GM12878 (cell line): ENCODE measurements around the gene LCLAT1. TPM values are rescaled to one million over a fixed set of nuclear protein-coding genes. Genes with fewer than 3 reads are reported as not detected.

Experiments
- ATAC-seq: fragments of 200-7000 bp; cut with Tn5 transposase; 3 replicates; pipeline ENCODE4 v1.9.1; 2020; ENCODE audit warnings: mild to moderate bottlenecking, moderate library complexity
- BruUV-seq: library from RNA; stranded (reverse); fragments of 400-500 nt; replicated peaks from 2 replicates; lab custom pipeline; 2021; lab: Mats Ljungman, UMichigan
- CTCF ChIA-PET: fragments of 300-600 bp; sonication (Branson Sonifier 250); formaldehyde crosslinking; extraction: SDS; loops from one replicate; lab custom pipeline; 2021; ENCODE audit warnings: inconsistent platforms; lab: Yijun Ruan, JAX
- POLR2A ChIA-PET: fragments of 350-600 bp; formaldehyde crosslinking; extraction: SDS; loops from one replicate; lab custom pipeline; 2021; ENCODE audit warnings: inconsistent platforms; lab: Charles Lee
- RAD21 ChIA-PET: fragments of 300-600 bp; sonication (Branson Sonifier 250); formaldehyde crosslinking; loops from one replicate; lab custom pipeline; 2023; ENCODE audit warnings: antibody characterized with exemption; ENCODE audit not compliant: unreplicated experiment; lab: Charles Lee
- SMC1A ChIA-PET: fragments of 300-600 bp; sonication (Branson Sonifier 250); formaldehyde crosslinking; loops from one replicate; lab custom pipeline; 2023; ENCODE audit not compliant: unreplicated experiment, uncharacterized antibody; lab: Charles Lee
- DNase-seq: peaks from one replicate; pipeline ENCODE4 v3.0.0-alpha.2; 2011; ENCODE audit warnings: low read depth, low spot score
- FAIRE-seq: peaks from 3 replicates; lab custom pipeline; 2011; peaks lifted over from hg19 to GRCh38; lab: Jason Lieb, UNC
- H2AFZ ChIP-seq: 2 replicates; pipeline ENCODE4 v1.6.0; 2011; ENCODE audit warnings: low read depth, low read length, control low read depth; ENCODE audit not compliant: control insufficient read depth
- H3K27ac ChIP-seq: 2 replicates; pipeline ENCODE4 v1.5.1; 2011; ENCODE audit warnings: control low read depth; ENCODE audit not compliant: control insufficient read depth, insufficient read depth
- H3K27me3 ChIP-seq, 2 experiments: replicated peaks in 1 of 2; 2 replicates each; pipeline versions ENCODE4 v1.6.0 to v1.6.1; 2011; ENCODE audit warnings: low read length in 1 of 2; ENCODE audit not compliant: control insufficient read depth in 2 of 2, insufficient read depth in 2 of 2
- H3K36me3 ChIP-seq, 2 experiments: 2 replicates each; pipeline ENCODE4 v1.5.1; 2011; ENCODE audit warnings: low read length in 1 of 2; ENCODE audit not compliant: control insufficient read depth in 2 of 2, insufficient read depth in 2 of 2
- H3K4me1 ChIP-seq: 2 replicates; pipeline ENCODE4 v1.6.1; 2011; ENCODE audit warnings: mild to moderate bottlenecking, low read length, moderate library complexity, mixed read lengths; ENCODE audit not compliant: control insufficient read depth, insufficient read depth
- H3K4me2 ChIP-seq: 2 replicates; pipeline ENCODE4 v1.6.0; 2011; ENCODE audit warnings: control low read depth; ENCODE audit not compliant: control insufficient read depth, insufficient read depth
- H3K4me3 ChIP-seq: fragments of 200-600 bp; sonication (generic); 2 replicates; pipeline ENCODE4 v1.5.1; 2016
- H3K79me2 ChIP-seq: 2 replicates; pipeline ENCODE4 v1.6.0; 2011; ENCODE audit warnings: low read length; ENCODE audit not compliant: control insufficient read depth, insufficient read depth
- H3K9ac ChIP-seq: 2 replicates; pipeline ENCODE4 v1.8.0; 2011; ENCODE audit warnings: low read length, control low read depth, mixed read lengths; ENCODE audit not compliant: control insufficient read depth, insufficient read depth
- H3K9me3 ChIP-seq: replicated peaks from 3 replicates; pipeline ENCODE4 v1.5.1; 2011; ENCODE audit warnings: mild to moderate bottlenecking, low read length; ENCODE audit not compliant: control insufficient read depth, insufficient read depth
- H4K20me1 ChIP-seq: 2 replicates; pipeline ENCODE4 v1.6.0; 2011; ENCODE audit not compliant: control insufficient read depth, insufficient read depth
- ASH2L ChIP-seq: fragments of 300-600, 200-600 bp; sonication (generic); IDR thresholded peaks from 2 replicates; pipeline ENCODE4 v1.6.1; 2017; ENCODE audit warnings: low read depth, mild to moderate bottlenecking, borderline replicate concordance
- BCLAF1 ChIP-seq: fragments of 450-650 bp; IDR thresholded peaks from 2 replicates; pipeline ENCODE4 v1.6.1; 2017; ENCODE audit warnings: antibody characterized with exemption, mild to moderate bottlenecking, moderate library complexity
- CBX5 ChIP-seq: sonication (generic); IDR thresholded peaks from 2 replicates; pipeline ENCODE4 v1.6.1; 2016; ENCODE audit warnings: low read depth, moderate library complexity, mild to moderate bottlenecking, inconsistent platforms
- CEBPB ChIP-seq, 2 experiments: fragments of 150-350 bp in 1 of 2; IDR thresholded peaks; 2 replicates each; pipeline ENCODE4 v1.6.1; 2012 to 2014; ENCODE audit warnings: low read depth in 2 of 2, low read length in 2 of 2, borderline replicate concordance in 1 of 2, inconsistent platforms in 1 of 2
- NFIC ChIP-seq: IDR thresholded peaks from 2 replicates; pipeline ENCODE4 v1.6.1; 2012; ENCODE audit warnings: low read depth, mild to moderate bottlenecking, inconsistent platforms, low read length, moderate library complexity
- SMAD1 ChIP-seq: fragments of 450-650 bp; IDR thresholded peaks from 2 replicates; pipeline ENCODE4 v1.6.1; 2018; ENCODE audit warnings: mild to moderate bottlenecking, low read depth; ENCODE audit not compliant: partially characterized antibody
- SMARCA5 ChIP-seq: fragments of 450-650 bp; IDR thresholded peaks from 2 replicates; pipeline ENCODE4 v1.6.1; 2017; ENCODE audit warnings: mild to moderate bottlenecking
- SREBF1 ChIP-seq: IDR thresholded peaks from 2 replicates; pipeline ENCODE4 v1.6.1; 2012; ENCODE audit warnings: mild to moderate bottlenecking, low read length
- STAT1 ChIP-seq: fragments of 450-650 bp; conservative IDR thresholded peaks from 2 replicates; pipeline ENCODE4 v1.6.1; 2014; ENCODE audit warnings: antibody characterized with exemption, mild to moderate bottlenecking
- SUPT20H ChIP-seq: IDR thresholded peaks from 2 replicates; pipeline ENCODE4 v1.6.1; 2011; ENCODE audit warnings: low read depth, mild to moderate bottlenecking, low read length, moderate library complexity, borderline replicate concordance; ENCODE audit not compliant: control insufficient read depth
- WRNIP1 ChIP-seq: IDR thresholded peaks from 2 replicates; pipeline ENCODE4 v1.6.1; 2011; ENCODE audit warnings: low read depth, low read length, improper control_type of control experiment, borderline replicate concordance
- ZNF592 ChIP-seq: fragments of 450-650 bp; IDR thresholded peaks from 2 replicates; pipeline ENCODE4 v1.6.1; 2017; ENCODE audit warnings: mild to moderate bottlenecking, moderate library complexity
- ZNF622 ChIP-seq: fragments of 450-650 bp; IDR thresholded peaks from 2 replicates; pipeline ENCODE4 v1.6.1; 2017; ENCODE audit warnings: mild to moderate bottlenecking, inconsistent platforms
- ZSCAN29 ChIP-seq: fragments of 450-650 bp; IDR thresholded peaks from 2 replicates; pipeline ENCODE4 v1.6.1; 2017; ENCODE audit warnings: mild to moderate bottlenecking, moderate library complexity
- WGBS: methylation state at CpG from one replicate; pipeline ENCODE4 v1.1.6; 2016; ENCODE audit warnings: low lambda C conversion rate; ENCODE audit not compliant: insufficient replicate concordance, insufficient coverage; ENCODE audit errors: missing lambda C conversion rate; 5-methylcytosine and 5-hydroxymethylcytosine counted together
- in situ Hi-C: fragments of 300-500 bp; cut with MboI; formaldehyde crosslinking; loops from 9 replicates; pipeline ENCODE4 v1.14.3; 2018; ENCODE audit warnings: mixed read lengths
- intact Hi-C: fragments of 100-400 bp; cut with micrococcal nuclease; formaldehyde crosslinking; loops from one replicate; pipeline ENCODE4 v1.14.2; 2022; ENCODE audit not compliant: unreplicated experiment
- polyA plus RNA-seq, 11 experiments: library from polyadenylated mRNA; depleted of rRNA in 4 of 11; unstranded in 6 of 11; stranded (reverse) in 5 of 11; fragments of >200 nt; fragmentation: Nextera tagmentation in 4 of 11; fragmentation: Illumina TruSeq in 1 of 11; extraction: Ambion mirVana in 4 of 11; extraction: Trizol in 1 of 11; gene quantifications; 1 replicate in 1 of 11; 2 replicates in 10 of 11; pipeline versions ENCODE4 v1.2.1 to v1.2.3, GENCODE V29; 2011 to 2016; ENCODE audit warnings: inconsistent platforms in 2 of 11, missing spikeins in 2 of 11, low read depth in 1 of 11
- total RNA-seq, 4 experiments: library from RNA; depleted of rRNA in 3 of 4; stranded (reverse); fragments of >200 nt in 3 of 4; fragmentation: Illumina TruSeq in 1 of 4; extraction: Trizol in 1 of 4; gene quantifications; 2 replicates each; pipeline versions ENCODE4 v1.2.1 to v1.2.3, GENCODE V29; 2013 to 2021

The LCLAT1 gene
- total and polyA plus RNA-seq, 10 of the 15 experiments (the other 5 are each of a cell fraction or from before 2014, with no cell fraction given) = 8.1 to 33.0 (median 15.9) TPM

- H3K79me2 ChIP-seq = no peaks in the 10 kb centered on the region
- no peak for FAIRE-seq
- no peak overlapping the region for H3K9ac ChIP-seq
- ChIA-PET RAD21 (no interaction called here), CTCF (interaction anchor here (0.9 kb wide), 1 partner anchor 33 kb away, joined by 3 read pairs; no protein-coding TSS in a partner anchor), POLR2A (no interaction called here), SMC1A (interaction anchor here (0.6 kb wide), 1 partner anchor 1445 kb away, joined by 3 read pairs; no protein-coding TSS in a partner anchor)
- no peak overlapping the region for H3K27ac ChIP-seq
- H3K4me3 ChIP-seq = no peak overlapping the region
- no peak for DNase-seq
- no peak for ATAC-seq
- no peak overlapping the region for H2AFZ ChIP-seq
- 31% methylated on average over 5 of the region's 5 CpGs for WGBS
- in situ Hi-C loops = no loop called here
- H3K27me3 ChIP-seq = no peaks in the 10 kb centered on the region
- intact Hi-C loops = no loop called here
- BruUV-seq = no TSS peak
- no peak overlapping the region for H3K4me2 ChIP-seq
- no peaks in the 10 kb centered on the region for H3K4me1 ChIP-seq
- H4K20me1 ChIP-seq = no peaks in the 10 kb centered on the region
- no peaks in the 10 kb centered on the region for H3K9me3 ChIP-seq
- H3K36me3 ChIP-seq = no peaks in the 10 kb centered on the region
- TF ChIP-seq WRNIP1 (no peak), CEBPB (IDR thresholded peaks at IDR 0.05; ENCODE audit: borderline replicate concordance in 1 of 2, low read depth in 2 of 2, low read length in 2 of 2) (no peak), SMAD1 (no peak), SUPT20H (no peak), SMARCA5 (no peak), BCLAF1 (no peak), ZSCAN29 (no peak), STAT1 (no peak), ZNF622 (no peak), ASH2L (no peak), NFIC (no peak), ZNF592 (no peak), CBX5 (no peak), SREBF1 (no peak)
Observed at GRCh38 chr2:30677861-30678385, 230.9 kb downstream of the LCLAT1 start.
